Activated CD4-positive, alpha-beta T cell treated with anti-CD3 and anti-CD28 coated beads, Interleukin-2, Interleukin-4, amounts not matched to agents 100 ng/mL and 50 ng/mL, durations not matched to agents 16 hours and 8 hours (primary cell): ENCODE measurements around the gene IFT22.
A peak's percentile ranks its signal among the peaks of the same experiment; 100 is the strongest.
"Not testable (repeated sequence)": the region's sequence is repeated elsewhere in the genome, so short reads cannot be mapped to it uniquely, and the experiment has no call there.

Experiments
- DNase-seq: peaks from one replicate; pipeline ENCODE4 v3.0.0-alpha.2; 2020; ENCODE audit warnings: low spot score

IFT22 gene

DNA sequence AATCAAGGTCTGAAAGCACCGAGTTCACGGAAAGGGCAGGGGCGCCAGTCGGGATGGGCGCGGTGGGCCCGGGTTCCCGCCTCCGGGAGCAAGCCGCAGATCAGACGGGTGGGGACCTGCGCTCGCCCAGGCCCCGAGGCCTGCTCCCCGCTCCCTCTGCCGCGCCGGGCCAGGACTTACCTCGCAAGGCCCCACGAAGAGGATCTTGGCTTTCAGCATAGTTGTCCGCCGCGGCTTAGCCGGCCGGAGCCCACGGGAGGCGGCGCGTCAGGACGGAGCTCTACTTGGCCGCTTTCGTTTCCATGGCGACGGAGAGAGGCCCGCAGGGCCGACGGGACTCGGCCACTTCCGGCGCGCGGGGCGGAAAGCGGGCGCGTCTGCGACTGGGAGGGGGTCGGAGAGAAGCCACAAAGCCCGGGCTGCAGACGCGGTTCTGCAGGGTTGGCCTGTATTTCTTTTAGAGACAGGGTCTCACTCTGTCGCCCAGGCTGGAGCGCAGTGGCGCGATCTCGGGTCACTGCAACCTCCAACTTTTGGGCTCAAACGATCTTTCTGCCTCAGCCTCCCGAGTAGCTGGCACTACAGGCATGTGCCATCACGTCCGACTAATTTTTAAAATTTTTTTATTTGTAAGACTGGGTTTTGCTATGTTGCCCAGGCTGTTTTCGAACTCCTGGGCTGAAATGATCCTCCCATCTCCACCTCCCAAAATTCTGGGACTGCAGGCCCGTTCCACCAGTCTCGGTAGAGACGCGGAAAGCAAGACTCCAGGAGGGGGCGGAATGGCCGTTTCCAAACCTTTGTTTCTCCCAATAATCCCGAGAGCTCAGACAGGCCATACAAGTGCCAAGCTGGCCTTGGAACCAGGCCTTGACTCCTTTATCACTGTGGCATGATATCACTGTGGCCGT lies at the start of gene IFT22:
Gene IFT22, minus strand, starts transcription at position 322 of the 911 bp plus-strand sequence. Its CDS starts 103 bp downstream, at position 219.
- DNase-seq, result peak; percentile 92

DNA sequence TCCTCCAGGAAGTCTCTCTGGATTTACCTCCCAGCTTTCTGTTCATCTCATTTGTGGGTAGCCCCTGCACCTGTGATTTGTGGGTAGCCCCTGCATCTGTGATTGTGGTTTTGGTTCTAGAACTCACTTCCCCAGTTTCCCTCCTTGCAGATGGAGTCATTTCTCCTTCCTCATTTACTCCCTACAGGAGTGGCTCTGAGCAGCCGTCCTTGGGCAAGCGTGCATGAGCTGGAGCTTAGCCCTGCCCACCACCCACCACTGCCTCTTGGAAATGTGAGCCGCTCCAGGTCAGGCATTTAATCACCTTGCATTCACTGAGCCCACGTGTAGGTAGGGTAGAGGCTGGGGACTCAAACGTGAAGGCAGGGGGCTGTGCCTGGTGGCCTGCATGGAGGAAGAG lies 49.2 kb upstream of the IFT22 start:
- DNase-seq, result no peak

DNA sequence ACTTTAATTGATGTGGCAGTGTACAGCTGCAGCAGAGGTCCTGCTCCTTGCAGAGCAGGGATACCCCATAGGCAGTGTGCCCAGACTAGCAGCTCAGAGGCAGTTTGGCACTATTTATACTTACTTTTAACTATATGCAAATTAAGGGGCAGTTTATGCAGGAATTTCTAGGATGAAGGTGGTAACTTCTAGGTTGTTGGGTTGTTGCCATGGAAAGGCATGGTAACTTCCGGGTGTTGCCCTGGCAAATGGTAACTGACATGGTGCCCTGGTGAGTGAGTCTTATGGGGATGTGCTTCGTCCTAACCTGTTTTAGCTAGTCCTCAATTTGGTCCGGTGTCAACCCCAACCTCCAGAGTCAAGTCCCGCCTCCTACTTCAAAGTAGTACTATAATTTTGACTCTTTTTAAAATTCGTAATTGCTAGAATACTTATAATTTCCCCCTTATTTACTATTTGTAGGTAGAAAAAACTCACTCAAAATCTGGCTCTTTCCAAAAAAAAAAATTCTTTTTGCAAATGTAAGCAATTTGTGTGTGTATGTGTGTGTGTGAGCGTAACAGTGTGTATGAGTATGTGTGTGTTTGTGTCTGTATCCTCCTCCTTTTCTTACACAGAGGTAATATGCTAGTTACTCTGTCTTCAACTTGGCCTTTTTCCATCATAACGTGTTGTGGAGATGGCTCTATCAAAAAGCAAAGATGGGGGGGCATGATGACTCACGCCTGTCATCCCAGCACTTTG lies 47.0 kb upstream of the IFT22 start:
- no peak for DNase-seq

DNA sequence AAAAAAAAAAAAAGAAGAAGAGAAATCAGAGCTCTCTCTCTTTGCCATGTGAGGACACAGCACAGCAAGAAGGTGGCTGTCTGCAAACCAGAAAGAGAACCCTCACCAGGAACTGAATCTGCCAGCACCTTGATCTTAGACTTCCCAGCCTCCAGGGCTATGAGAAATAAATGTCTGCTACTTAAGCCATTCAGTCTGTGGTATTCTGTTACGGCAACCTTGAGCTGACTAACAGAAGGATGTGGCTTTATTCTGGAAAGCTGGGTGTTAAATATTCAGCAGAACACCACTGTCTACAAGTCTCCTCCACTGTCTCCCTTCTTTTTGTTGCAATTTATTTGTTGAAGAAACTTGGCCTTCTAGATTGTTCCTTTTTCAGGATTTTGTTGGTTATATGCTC lies 46.1 kb upstream of the IFT22 start:
- no peak for DNase-seq

DNA sequence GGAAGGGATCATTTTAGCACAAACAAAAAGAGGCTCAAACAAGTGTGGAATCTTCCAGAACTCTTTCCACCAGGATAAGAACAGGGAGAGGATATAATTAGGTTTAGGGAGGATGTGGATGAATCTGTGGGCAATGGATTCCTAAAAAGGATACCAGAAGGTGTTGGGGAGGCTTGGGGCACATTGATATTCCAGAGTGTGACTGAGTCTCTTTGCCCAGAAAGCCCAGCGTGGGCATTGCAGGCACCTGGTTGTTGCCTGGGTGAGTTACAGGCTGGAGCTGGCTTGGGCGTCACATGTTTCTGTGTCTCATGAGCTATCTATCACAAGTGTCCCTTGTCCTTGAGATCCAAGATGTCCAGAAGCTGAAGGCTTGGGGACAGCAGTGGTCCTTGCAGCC lies 44.3 kb upstream of the IFT22 start:
- DNase-seq, result no peak

DNA sequence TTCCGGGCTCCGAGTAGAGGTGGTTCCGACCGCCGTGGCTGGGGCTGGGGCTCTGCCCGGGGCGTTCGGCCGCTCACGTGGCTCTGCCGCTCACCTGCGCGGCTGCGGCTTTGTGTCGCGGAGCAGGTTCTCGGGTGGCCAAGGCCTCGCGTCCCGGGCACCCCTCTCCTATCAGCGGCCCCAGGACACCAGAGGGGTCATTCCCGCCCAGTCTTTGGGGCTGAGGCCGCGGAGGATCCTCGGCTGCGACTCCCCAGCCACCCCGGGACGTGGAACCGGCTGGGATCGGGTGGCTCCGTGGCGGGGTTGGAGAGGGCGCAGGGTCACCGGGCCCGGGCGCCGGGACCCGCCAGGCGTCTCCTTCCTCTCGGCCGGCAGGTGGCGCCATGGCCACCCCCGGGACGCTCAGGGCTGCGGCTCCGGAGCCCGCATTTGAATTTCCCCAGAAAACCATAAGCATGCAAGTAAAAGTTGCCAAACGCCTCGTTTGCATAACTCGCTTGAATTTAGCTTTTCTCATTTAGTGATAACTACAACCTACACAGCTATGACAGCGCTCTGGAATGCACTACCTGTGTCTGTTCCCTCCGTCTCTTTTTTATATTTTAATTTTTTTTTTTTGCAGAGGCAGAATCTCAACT lies 42.2 kb upstream of the IFT22 start:
- DNase-seq, result peak; percentile 65

DNA sequence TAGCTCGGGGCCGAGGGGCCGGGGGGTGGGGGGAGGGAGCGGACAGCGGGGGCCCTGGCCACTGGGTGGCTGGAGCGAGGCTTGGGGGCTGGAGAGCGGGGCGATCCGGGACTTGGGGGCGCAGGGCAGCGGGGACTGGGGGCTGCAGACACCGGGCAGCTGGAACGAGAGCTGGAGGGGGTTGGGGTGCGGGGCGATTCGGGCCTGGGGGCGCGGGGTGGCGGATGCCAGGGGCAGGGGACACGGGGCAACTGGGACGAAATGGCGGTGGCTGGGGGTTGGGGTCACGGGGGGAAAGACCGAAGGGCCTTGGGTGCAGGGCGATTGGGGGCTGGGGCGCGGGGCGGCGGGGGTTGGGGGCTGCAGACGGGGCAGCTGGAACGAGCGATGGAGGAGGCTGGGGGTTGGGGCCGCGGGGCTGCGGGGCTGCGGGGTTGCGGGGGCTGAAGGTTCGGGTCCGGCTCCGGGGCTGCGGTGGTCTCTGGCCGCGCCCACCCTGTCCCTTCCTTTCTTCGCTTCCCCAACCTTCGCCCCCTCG lies 41.7 kb upstream of the IFT22 start:
- DNase-seq, result no peak

DNA sequence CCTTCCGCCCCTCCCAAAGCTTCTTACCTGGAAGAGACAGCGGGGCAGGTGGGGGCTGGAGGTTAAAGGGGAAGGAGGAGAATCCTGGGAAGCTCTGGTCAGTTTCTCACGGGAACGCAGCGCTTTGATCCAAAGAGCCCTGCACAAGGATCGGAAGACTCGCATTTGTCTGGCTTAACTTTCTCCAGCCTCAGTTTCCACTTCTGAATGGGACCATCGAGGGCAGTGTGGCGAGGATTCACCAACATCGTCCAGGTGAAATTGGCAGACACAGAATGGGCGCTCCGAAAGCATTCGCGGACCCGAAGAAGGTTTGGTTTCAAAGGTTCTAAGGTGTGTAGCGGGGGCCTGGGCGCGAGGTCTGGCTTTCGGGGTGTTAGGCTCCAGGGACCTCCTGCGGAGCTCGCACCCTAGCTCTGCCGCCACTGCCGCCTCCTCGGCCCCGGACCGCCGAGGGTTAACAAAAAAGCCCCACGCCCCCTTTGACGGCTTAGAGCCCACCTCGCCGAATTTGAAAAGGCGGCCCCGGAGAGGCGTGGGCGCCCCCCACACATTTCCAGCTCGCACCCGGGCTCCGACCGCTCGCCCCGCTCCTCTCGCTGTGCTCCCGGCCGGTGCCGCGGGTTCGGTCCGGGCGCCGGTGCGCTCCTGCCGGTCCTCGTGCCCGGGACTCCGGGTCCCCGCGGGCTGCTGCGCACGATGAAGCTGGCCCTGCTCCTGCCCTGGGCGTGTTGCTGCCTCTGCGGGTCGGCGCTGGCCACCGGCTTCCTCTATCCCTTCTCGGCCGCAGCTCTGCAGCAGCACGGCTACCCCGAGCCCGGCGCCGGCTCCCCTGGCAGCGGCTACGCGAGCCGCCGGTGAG lies 41.0 kb upstream of the IFT22 start, which contains the start of gene COL26A1:
Gene COL26A1, plus strand, starts transcription at position 542 of the 862 bp plus-strand sequence. Its CDS starts 158 bp downstream, at position 700.
- DNase-seq, result no peak

DNA sequence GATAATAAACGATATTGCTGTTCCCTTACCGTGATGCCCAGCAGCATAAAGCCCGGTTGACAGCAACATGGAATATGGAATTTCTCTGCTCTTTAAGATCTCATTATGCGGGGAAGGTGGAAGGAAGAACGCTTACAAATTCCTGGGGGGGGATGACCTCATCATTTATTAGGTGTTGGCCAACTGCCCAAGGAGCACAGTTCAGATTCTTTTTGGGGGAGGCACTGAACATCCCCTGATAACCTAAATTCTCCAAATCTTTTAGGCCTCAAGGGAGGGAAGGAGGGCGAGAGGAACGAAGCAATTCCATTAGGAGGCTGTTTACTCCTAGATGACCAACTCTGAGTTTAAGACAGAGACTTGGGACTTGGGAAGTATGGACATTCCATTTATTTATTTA lies 35.8 kb upstream of the IFT22 start:
- no peak for DNase-seq

DNA sequence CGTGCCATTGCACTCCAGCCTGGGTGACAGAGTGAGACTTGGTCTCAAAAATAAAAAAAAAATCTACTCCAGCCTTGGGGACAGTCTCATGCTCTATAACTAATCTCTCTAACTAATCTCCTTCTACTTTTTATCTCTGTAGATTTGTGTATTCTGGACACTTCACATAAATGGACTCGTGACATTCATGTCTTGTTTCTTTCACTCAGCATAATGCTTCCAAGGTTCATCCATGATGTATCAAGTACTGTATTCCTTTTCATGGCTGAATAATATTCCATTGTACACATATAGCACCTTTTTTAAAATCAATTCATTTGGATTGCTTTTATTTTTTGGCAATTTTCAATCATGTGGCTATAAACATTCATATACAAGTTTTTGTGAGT lies 31.3 kb upstream of the IFT22 start:
- DNase-seq, result no peak

DNA sequence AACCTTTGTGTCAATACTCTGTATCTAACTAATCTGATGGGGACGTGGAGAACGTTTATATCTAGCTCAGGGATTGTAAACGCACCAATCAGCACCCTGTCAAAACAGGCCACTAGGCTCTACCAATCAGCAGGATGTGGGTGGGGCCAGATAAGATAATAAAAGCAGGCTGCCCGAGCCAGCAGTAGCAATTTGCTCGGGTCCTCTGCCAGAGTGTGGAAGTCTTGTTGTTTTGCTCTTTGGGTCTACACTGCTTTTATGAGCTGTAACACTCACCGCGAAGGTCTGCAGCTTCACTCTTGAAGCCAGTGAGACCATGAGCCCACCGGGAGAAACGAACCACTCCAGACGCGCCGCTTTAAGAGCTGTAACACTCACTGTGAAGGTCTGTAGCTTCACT lies 27.7 kb upstream of the IFT22 start:
- DNase-seq, result not testable (repeated sequence)

DNA sequence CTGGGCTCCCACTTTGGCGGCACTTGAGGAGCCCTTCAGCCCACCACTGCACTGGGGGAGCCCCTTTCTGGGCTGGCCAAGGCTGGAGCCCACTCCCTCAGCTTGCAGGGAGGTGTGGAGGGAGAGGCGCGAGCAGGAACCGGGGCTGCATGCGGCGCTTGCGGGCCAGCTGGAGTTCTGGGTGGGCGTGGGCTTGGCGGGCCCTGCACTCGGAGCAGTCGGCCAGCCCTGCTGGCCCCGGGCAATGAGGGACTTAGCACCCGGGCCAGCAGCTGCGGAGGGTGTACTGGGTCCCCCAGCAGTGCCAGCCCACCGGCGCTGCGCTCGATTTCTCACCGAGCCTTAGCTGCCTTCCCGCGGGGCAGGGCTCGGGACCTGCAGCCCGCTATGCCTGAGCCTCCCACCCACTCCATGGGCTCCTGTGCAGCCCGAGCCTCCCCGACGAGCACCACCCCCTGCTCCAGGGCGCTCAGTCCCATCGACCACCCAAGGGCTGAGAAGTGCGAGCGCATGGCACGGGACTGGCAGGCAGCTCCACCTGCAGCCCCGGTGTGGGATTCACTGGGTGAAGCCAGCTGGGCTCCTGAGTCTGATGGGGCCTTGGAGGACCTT lies 26.9 kb upstream of the IFT22 start:
- DNase-seq, result not testable (repeated sequence)

DNA sequence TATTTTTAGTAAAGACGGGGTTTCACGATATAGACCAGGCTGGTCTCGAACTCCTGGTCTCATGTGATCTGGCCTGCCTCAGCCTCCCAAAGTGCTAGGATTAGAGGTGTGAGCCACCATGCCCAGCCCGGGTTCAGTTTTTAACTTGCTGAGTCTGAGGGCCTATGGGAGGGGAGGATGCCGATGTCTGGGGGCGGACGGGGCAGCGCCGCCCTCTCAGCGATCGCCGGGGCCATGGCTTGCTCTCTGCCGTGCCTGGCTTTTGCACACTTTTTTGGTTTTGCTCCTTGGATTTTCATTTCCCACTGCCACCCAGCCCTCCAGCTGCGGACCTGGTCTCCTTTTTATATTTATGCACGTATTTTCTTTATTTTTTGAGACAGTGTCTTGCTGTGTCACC lies 25.9 kb upstream of the IFT22 start:
- DNase-seq, result no peak

DNA sequence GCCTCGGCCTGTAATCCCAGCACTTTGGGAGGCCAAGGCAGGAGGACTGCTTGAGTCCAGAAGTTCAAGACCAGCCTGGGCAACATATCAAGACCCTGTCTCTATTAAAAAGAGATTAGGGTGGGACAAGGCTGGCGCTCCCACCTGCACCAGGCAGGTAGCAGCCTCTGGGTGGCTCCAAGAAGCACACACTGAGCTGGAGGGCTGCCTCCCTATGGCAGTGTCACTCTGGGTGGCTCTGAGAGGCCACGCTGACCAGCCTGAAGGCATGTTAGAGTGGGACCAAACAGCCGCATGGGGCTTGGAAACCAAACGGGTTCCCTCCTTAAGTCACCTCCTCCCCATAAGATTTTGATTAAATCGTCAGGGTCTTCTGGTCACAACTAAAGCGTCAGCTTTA lies 21.3 kb upstream of the IFT22 start:
- no peak for DNase-seq

DNA sequence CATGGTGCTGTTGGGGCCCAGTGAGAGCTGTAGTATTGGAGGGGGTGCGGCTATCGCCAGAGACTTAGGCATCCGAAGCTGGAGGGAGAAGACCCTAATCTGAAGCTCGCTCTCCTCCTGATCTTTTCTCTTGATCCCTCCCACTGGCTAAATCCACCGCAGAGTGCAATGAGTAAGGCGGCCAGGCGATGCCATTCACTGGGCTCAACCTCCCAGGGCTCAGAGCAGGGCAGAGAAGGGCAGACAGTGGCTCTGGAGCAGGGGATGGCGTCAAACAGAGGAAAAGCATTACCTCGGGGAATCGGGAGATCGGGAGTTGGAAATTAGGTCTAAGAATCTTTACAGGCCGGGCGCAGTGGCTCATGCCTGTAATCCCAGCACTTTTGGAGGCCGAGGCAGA lies 18.8 kb upstream of the IFT22 start:
- DNase-seq, result no peak

DNA sequence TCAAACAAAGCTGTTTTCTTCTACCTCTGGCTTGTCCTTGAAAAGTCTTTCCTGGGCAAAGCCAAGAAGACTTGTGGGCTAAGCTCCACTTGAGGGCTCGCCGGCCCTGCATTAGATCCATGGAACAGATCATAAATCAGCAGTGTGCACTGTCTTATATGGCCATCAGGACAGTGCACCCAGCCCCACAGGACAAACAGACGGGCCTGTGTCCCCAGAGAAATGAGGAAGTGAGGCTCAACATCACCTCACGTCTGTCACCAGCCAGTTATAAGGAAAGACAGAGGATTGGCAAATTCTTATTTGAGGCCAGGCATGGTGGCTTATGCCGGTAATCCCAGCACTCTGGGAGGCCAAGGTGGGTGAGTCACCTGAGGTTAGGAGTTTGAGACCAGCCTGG lies 12.3 kb upstream of the IFT22 start:
- DNase-seq, result no peak

DNA sequence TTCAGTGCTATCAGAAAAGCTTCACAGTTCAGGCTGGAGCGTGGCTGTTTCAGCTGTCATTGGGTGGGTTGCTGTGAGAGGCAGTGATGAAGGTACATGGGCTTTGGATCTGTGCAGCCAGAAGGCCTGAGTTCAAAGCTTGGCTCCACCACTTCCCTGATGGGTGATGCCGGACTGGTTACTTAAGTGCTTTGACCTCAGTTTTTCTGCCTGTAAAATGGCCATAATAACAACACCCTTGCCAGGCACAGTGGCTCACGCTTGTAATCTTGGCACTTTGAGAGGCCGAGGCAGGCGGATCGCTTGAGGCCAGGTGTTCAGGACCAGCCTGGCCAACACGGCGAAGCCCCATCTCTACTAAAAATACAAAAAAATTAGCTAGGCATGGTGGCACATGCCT lies 10.4 kb upstream of the IFT22 start:
- no peak for DNase-seq

DNA sequence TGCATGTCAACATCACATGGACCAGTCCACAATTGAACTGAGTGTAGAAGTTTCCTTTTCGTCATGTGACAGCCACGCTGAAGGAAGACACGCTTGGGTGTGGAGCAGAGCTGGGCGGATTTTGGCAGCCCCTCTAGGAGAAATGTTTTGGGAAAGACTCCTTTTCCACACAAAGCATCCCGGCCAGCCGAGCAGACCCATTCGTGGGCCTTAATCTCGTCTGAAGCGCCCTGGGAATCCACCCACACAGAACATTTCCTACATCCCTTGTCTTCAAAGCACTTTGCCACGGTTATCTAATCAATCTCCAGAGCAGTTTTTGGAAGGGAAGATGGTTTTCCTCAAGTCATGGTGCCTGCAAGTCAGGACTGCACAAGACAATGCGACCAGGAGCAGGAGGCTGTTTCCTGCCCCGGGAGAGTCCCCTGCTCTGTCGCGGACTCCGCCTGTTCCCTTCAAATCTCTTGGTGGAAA lies 8.4 kb upstream of the IFT22 start:
- no peak for DNase-seq

DNA sequence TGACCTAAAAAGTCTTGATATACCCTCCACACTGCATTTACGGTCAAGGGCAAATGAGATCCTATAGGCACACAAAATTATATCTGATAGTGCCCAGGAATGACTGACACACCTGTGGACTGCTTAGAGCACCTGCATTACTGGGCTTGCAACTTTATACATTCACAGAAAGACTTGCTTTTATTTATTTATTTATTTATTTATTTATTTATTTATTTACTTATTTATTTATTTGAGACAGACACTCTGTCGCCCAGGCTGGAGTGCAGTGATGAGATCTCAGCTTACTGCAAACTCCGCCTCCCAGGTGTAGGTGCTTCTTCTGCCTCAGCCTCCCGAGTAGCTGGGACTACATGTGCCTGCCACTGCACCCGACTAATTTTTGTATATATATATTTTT lies 6.5 kb upstream of the IFT22 start:
- DNase-seq, result no peak

DNA sequence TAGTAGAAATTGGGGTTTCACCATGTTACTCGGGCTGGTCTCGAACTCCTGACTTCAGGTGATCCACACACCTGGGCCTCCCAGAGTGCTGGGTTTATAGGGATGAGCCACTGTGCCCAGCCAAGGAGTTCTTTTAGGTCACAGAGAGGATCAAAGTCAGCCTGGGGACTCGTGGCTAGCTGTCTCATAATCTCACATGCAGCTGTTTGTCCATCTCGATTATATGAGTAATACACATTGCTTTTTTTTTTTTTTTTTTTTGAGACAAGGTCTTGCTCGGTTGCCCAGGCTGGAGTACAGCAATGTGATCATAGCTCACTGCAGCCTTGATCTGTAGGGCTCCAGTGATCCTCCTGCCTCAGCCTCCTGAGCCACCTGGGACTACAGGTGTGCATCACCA lies 2.2 kb downstream of the IFT22 start:
- DNase-seq, result no peak

DNA sequence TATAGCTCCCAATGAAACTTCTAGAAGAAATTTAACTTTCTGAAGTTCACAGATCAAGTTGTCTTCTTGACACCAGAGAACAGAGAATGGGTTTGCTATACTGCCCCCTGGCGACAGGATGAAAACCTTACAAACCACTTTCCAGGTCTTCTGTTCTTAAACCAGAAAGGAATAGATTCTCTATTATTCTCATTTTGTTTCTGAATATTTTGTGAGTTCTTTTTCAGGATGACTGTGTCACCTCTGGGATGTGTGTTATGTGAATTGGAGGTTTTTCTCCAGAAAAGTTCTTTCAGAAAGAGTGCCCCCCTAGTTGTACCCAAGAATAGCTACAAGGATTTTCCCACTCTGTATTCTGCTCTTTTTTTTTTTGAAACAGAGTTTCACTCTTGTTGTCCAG lies 6.3 kb downstream of the IFT22 start:
- DNase-seq, result peak; percentile 65
